ENCODE data around the gene ZEB2. TPM values are rescaled to one million over a fixed set of nuclear protein-coding genes. Genes with fewer than 3 reads are reported as not detected.

Gene ZEB2
- total RNA-seq, 3 donors from 2014 or later: 53.7 to 225 (median 83.2) TPM

- no peaks in the 10 kb centered on the region for H3K4me1 ChIP-seq
- peak overlapping the region in 1 of 2 donors; percentile 27 for H3K27ac ChIP-seq
- TF ChIP-seq CTCF (IDR thresholded peaks at IDR 0.05): no peak
- no peak for TF ChIP-seq POLR2AphosphoS5 (IDR thresholded peaks at IDR 0.05)
- no peak for TF ChIP-seq POLR2A (IDR thresholded peaks at IDR 0.05)
- intact Hi-C loops (cut with DNase I; ENCODE audit: low total_unique reads): no loop called here
- H3K27me3 ChIP-seq: no peaks in the 10 kb centered on the region
- H3K4me3 ChIP-seq: no peak overlapping the region
- DNase-seq (ENCODE audit: low spot score in 2 of 2): no peak
- no peaks in the 10 kb centered on the region for H3K36me3 ChIP-seq
- no peaks in the 10 kb centered on the region for H3K9me3 ChIP-seq
These were observed 80.9 kb downstream of the ZEB2 start for GRCh38 chr2:144438801-144439631.

DNA sequence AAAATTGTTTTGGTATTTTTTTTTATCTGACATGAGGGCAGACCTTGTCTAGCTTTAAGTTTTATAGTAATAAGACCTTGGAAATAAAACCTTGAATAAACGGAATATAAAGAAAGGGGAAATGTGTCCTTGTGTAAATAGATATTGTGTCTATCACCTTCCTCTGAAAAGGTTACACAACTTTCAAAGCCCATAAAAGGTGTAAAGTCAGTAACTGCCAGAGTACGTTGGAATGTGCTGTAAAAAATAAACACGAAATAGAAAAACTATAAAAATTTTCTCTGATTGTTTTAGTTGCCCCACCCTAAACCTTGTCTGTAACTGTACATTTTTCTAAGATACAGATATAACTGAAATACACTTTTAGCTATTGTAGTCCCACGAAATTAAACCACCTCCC, 82.3 kb downstream of the ZEB2 start:
- H3K4me3 ChIP-seq: no peak overlapping the region
- intact Hi-C loops (cut with DNase I; ENCODE audit: low total_unique reads): no loop called here
- DNase-seq (ENCODE audit: low spot score in 2 of 2): no peak
- H3K27me3 ChIP-seq: no peaks in the 10 kb centered on the region
- no peaks in the 10 kb centered on the region for H3K4me1 ChIP-seq
- TF ChIP-seq POLR2AphosphoS5 (IDR thresholded peaks at IDR 0.05) (no peak), POLR2A (IDR thresholded peaks at IDR 0.05) (no peak)
- no peak overlapping the region for H3K27ac ChIP-seq
- H3K9me3 ChIP-seq: no peaks in the 10 kb centered on the region
- no peaks in the 10 kb centered on the region for H3K36me3 ChIP-seq

- Histone ChIP-seq H3K27me3 (no peaks in the 10 kb centered on the region), H3K4me3 (no peak overlapping the region), H3K4me1 (no peaks in the 10 kb centered on the region), H3K9me3 (no peaks in the 10 kb centered on the region), H3K27ac (no peak overlapping the region), H3K36me3 (no peaks in the 10 kb centered on the region)
- TF ChIP-seq POLR2A (IDR thresholded peaks at IDR 0.05) (no peak), CTCF (IDR thresholded peaks at IDR 0.05) (no peak), POLR2AphosphoS5 (IDR thresholded peaks at IDR 0.05) (no peak)
- intact Hi-C loops (cut with DNase I; ENCODE audit: low total_unique reads): loop anchor here (5.0 kb wide), 1 partner anchor 1362 kb away; no protein-coding TSS in a partner anchor
- DNase-seq (ENCODE audit: low spot score in 2 of 2): no peak
These were observed 85.3 kb downstream of the ZEB2 start for GRCh38 chr2:144434425-144435222.

- Histone ChIP-seq H3K27ac (peak overlapping the region in 1 of 2 donors; percentile 30), H3K4me1 (no peaks in the 10 kb centered on the region)
These were observed 87.0 kb downstream of the ZEB2 start for GRCh38 chr2:144432921-144433320.

More at GRCh38 chr2:144432921-144433320, 87.0 kb downstream of the ZEB2 start:
- no peaks in the 10 kb centered on the region for H3K9me3 ChIP-seq
- TF ChIP-seq POLR2A (IDR thresholded peaks at IDR 0.05) (no peak), CTCF (IDR thresholded peaks at IDR 0.05) (no peak), POLR2AphosphoS5 (IDR thresholded peaks at IDR 0.05) (no peak)
- no peaks in the 10 kb centered on the region for H3K27me3 ChIP-seq
- no peak for DNase-seq (ENCODE audit: low spot score in 2 of 2)
- no peaks in the 10 kb centered on the region for H3K36me3 ChIP-seq
- no peak overlapping the region for H3K4me3 ChIP-seq
- intact Hi-C loops (cut with DNase I; ENCODE audit: low total_unique reads): loop anchor here (2.0 to 5.0 kb wide), 2 partner anchors 60 to 1361 kb away; no protein-coding TSS in a partner anchor

Data from breast epithelium (tissue), 4 donors.